Adrenal gland (tissue), 12 donors: ENCODE results near the gene TLR6. TPM values are rescaled to one million over a fixed set of nuclear protein-coding genes. Genes with fewer than 3 reads are reported as not detected.

ENCODE experiments used
- DNase-seq, 7 donors: peaks; one replicate each; pipeline ENCODE4 v3.0.0-alpha.2; 2019 to 2020
- H3K27ac ChIP-seq, 5 donors: fragments of 200-600 bp; sonication (generic) in 4 of 5; 1 replicate in 3 of 5; 2 replicates in 2 of 5; pipeline versions ENCODE4 v1.5.1 to v1.8.0; 2016 to 2020; ENCODE audit warnings: mild to moderate bottlenecking in 1 of 5
- H3K27me3 ChIP-seq: fragments of 200-600 bp; 2 replicates; pipeline ENCODE4 v1.8.0; 2021
- H3K36me3 ChIP-seq, 2 donors: fragments of 200-600 bp; replicated peaks in 1 of 2; 1 replicate in 1 of 2; 2 replicates in 1 of 2; pipeline versions ENCODE4 v1.5.1 to v1.8.0; 2018 to 2022
- H3K4me1 ChIP-seq, 2 donors: fragments of 200-600 bp; replicated peaks in 1 of 2; 1 replicate in 1 of 2; 2 replicates in 1 of 2; pipeline versions ENCODE4 v1.5.1 to v1.8.0; 2018 to 2021
- H3K4me3 ChIP-seq, 4 donors: fragments of 200-600 bp; sonication (generic) in 3 of 4; one replicate each; pipeline ENCODE4 v1.5.1; 2016 to 2018
- H3K9me3 ChIP-seq, 3 donors: fragments of 200-600 bp; sonication (generic) in 1 of 3; replicated peaks in 1 of 3; 1 replicate in 2 of 3; 2 replicates in 1 of 3; pipeline versions ENCODE4 v1.5.1 to v1.8.0; 2016 to 2021
- POLR2A ChIP-seq, 2 donors: fragments of 450-650 bp; IDR thresholded peaks; one replicate each; pipeline ENCODE4 v1.6.1; 2017; ENCODE audit warnings: antibody characterized with exemption in 2 of 2, mild to moderate bottlenecking in 2 of 2, moderate library complexity in 1 of 2
- WGBS, 4 donors: extraction: QIAGEN DNeasy Blood & Tissue Kit in 2 of 4; methylation state at CpG; one replicate each; pipeline versions ENCODE4 v1.1.5 to v1.1.7; 2013 to 2017; 5-methylcytosine and 5-hydroxymethylcytosine counted together
- intact Hi-C, 2 donors: fragments of 100-400 bp; cut with DNase I; formaldehyde crosslinking; loops; one replicate each; pipeline versions ENCODE4 v1.14.1 to v1.15.0; 2022 to 2023
- polyA plus RNA-seq, 3 donors: library from polyadenylated mRNA; stranded (reverse); fragments of 200-250 nt in 2 of 3; fragments of 350-450 nt in 1 of 3; fragmentation: Illumina TruSeq in 1 of 3; extraction: RNeasy Lipid Tissue Mini Kit (QIAGEN cat#74804) in 1 of 3; gene quantifications; one replicate each; pipeline ENCODE4 v1.2.3, GENCODE V29; 2013 to 2014
- total RNA-seq, 9 donors: library from RNA; depleted of rRNA in 4 of 9; stranded (reverse); fragments of >200 nt in 4 of 9; fragments of 120-200 nt in 1 of 9; fragmentation: NEBNext Ultra II Directional in 1 of 9; extraction: Animal tissue kit (Norgen Biotek cat#: 25700) in 1 of 9; gene quantifications; one replicate each; pipeline versions ENCODE4 v1.1.0 to v1.2.4, GENCODE V29; 2013 to 2023
- TF ChIP-seq, protein P1 (sequence below), 6 experiments: fragments of 450-650 bp in 4 of 6; fragments of 200-600 bp in 2 of 6; sonication (generic) in 1 of 6; IDR thresholded peaks; 1 replicate in 5 of 6; 2 replicates in 1 of 6; pipeline versions ENCODE4 v1.5.1 to v1.8.0; 2016 to 2021; ENCODE audit warnings: antibody characterized with exemption in 6 of 6, mild to moderate bottlenecking in 2 of 6, moderate library complexity in 1 of 6
- donor health status: healthy with polysubstance abuse.
- donor health status: Bipolar disorder and iron deficiency.
- donor health status: DM: yes; HTN: yes; CAD: no.
- donor health status: DM: no; HTN: no; CAD: no.
- donor health status: DM: no; HTN: no; CAD: no.
- donor health status: DM: yes; HTN: yes; CAD: no.

The TLR6 gene
- total and polyA plus RNA-seq, 12 donors = 0.80 to 14.4 (median 5.4) TPM

DNA sequence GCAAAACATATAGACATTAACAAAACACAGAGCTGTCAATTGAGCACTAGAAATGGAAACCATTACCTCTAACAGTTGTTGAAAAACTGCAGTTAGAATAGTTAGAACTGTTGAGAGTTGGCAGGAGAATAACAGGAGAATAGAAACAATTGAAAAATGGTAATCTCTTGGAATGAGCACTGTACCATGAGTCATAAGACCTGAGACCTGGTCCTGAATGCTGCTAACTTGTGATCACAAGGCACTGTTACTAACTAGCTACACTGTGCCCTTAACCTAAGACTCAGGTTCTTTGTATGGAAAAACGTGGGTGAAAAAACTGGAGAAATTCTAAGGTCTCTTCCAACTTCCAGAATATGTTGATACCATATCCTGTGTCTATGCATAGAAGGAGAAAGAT is 40.3 kb upstream of the TLR6 start:
- Histone ChIP-seq H3K27me3 (no peaks in the 10 kb centered on the region), H3K4me1 (peaks cover 8 to 9% of the 10 kb centered on the region in 2 donors), H3K36me3 (peaks cover 0 to 24% of the 10 kb centered on the region in 2 donors), H3K9me3 (no peaks in the 10 kb centered on the region), H3K27ac (peak overlapping the region in 2 of 5 donors; percentile 43 to 50), H3K4me3 (no peak overlapping the region)
- 44 to 76% (median 65%) methylated on average over 1 of the region's 1 CpG for WGBS, 4 donors
- TF ChIP-seq POLR2A (IDR thresholded peaks at IDR 0.05) = no peak
- TF ChIP-seq, protein P1, sequence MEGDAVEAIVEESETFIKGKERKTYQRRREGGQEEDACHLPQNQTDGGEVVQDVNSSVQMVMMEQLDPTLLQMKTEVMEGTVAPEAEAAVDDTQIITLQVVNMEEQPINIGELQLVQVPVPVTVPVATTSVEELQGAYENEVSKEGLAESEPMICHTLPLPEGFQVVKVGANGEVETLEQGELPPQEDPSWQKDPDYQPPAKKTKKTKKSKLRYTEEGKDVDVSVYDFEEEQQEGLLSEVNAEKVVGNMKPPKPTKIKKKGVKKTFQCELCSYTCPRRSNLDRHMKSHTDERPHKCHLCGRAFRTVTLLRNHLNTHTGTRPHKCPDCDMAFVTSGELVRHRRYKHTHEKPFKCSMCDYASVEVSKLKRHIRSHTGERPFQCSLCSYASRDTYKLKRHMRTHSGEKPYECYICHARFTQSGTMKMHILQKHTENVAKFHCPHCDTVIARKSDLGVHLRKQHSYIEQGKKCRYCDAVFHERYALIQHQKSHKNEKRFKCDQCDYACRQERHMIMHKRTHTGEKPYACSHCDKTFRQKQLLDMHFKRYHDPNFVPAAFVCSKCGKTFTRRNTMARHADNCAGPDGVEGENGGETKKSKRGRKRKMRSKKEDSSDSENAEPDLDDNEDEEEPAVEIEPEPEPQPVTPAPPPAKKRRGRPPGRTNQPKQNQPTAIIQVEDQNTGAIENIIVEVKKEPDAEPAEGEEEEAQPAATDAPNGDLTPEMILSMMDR (IDR thresholded peaks at IDR 0.05) = no peak
- intact Hi-C loops = no loop called here
- DNase-seq = no peak

- TF ChIP-seq, protein P1 (IDR thresholded peaks at IDR 0.05) = no peak
- no peak for TF ChIP-seq POLR2A (IDR thresholded peaks at IDR 0.05)
- peaks cover 0 to 30% of the 10 kb centered on the region in 2 donors for H3K36me3 ChIP-seq
- DNase-seq = no peak
- peak overlapping the region in 1 of 5 donors; percentile 31 for H3K27ac ChIP-seq
- no peaks in the 10 kb centered on the region for H3K27me3 ChIP-seq
- 85 to 86% (median 86%) methylated on average over 7 of the region's 7 CpGs for WGBS, 4 donors
- peaks cover 16 to 23% of the 10 kb centered on the region in 2 donors for H3K4me1 ChIP-seq
- intact Hi-C loops = no loop called here
- H3K4me3 ChIP-seq = no peak overlapping the region
- no peaks in the 10 kb centered on the region for H3K9me3 ChIP-seq
These were observed 37.8 kb upstream of the TLR6 start for GRCh38 chr4:38894322-38894982.

DNA sequence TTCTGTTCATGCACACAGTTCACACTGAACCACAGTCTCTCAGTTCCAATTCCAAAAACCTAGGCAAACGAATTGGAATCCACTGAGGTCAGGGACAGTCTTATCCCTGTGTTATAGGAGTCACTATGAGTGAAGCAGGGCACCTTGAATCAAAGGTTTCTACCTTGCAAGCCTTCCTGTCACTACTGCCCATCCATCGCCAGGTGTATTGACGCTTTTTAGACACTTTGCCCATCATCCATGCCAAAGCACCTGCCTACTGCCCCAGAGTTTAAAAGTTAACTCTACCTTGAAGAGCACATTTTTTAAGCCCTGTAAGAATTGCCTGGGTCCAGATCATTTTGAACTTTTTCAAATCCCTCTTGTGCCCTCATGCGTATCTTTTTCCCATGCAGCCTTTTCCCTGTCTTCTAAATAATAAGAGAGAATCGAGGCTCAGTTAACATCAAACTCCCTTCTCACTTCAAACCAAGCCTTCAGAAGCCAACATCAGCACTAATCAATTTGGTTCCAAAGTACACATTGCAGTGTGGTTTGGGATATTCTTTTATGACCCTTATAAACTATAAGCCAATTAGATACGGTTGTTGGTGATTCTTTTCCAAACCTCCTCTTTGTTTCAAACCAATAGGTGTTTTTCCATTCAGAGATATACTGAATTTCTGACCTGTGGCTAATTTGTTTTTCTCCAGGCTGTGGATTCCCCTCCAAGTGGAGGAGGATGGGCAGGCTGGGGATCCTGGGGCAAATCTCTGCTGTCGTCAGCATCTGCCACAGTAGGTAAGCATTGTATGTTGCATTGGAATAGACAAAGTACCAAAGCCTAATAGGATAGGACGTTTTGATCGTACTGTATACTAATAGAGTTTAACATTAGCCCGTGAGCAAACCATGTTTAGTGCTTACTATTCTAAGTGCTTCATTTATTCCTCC is 34.7 kb upstream of the TLR6 start:
- H3K9me3 ChIP-seq = no peaks in the 10 kb centered on the region
- TF ChIP-seq, protein P1 (IDR thresholded peaks at IDR 0.05) = no peak
- TF ChIP-seq POLR2A (IDR thresholded peaks at IDR 0.05) = no peak
- no peak overlapping the region for H3K4me3 ChIP-seq
- 84 to 90% (median 87%) methylated on average over 10 of the region's 10 CpGs for WGBS, 4 donors
- peak overlapping the region in 3 of 5 donors; percentile 80 to 92 (median 89) for H3K27ac ChIP-seq
- H3K27me3 ChIP-seq = no peaks in the 10 kb centered on the region
- intact Hi-C loops = no loop called here
- peaks cover 0 to 20% of the 10 kb centered on the region in 2 donors for H3K36me3 ChIP-seq
- no peak for DNase-seq
- H3K4me1 ChIP-seq = peaks cover 18 to 28% of the 10 kb centered on the region in 2 donors

DNA sequence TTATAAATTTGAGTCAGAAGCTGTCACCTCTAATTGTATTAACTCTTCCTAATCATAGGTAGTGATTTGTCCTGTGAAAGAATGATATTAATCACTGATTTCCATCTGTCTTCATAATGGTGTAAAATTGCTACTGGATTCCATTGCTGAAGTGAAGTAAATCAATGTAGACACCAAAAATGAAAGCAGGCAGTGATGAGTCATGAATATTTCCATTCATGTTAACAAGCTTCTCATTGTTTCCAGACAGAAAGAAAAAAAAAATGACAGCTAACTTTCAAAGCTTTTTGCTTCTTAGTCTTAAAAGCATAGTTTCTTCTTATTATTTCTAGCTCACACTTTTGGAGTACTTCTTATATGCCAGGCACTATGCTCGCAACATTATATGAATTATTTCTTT is 32.5 kb upstream of the TLR6 start:
- H3K27me3 ChIP-seq = no peaks in the 10 kb centered on the region
- WGBS, 4 donors = 62 to 75% (median 70%) methylated on average over 1 of the region's 1 CpG
- no peak for DNase-seq
- no peaks in the 10 kb centered on the region for H3K9me3 ChIP-seq
- TF ChIP-seq, protein P1 (IDR thresholded peaks at IDR 0.05) = no peak
- no peak for TF ChIP-seq POLR2A (IDR thresholded peaks at IDR 0.05)
- H3K36me3 ChIP-seq = peaks cover 0 to 20% of the 10 kb centered on the region in 2 donors
- peaks cover 18 to 35% of the 10 kb centered on the region in 2 donors for H3K4me1 ChIP-seq
- H3K27ac ChIP-seq = peak overlapping the region; percentile 59 to 92 (median 80)
- peak overlapping the region in 1 of 4 donors; percentile 4 for H3K4me3 ChIP-seq
- intact Hi-C loops = no loop called here
